ENCODE results near the gene TRIM31. TPM values are rescaled to one million over a fixed set of nuclear protein-coding genes. Genes with fewer than 3 reads are reported as not detected.

TRIM31 gene
- total and polyA plus RNA-seq, 9 donors, result not detected

DNA sequence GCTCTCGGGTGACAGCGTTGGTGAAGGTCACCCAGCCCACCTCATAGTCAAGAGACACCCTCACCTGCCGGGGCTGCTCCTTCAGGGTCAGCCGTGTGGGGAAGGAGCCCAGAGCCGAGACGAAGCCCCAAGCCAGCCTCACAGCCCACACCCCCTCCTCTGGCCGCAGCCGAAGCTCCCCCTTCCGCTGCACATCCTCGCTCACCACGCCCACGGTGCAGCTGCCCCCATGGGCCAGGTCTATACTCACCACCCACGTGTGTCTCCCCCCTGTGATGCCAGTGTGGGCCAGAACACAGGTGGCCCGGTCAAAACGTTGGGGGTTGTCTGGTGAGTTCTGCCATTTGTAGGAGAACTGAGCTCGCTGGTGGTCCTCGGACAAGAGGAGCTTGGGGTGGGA lies 41.2 kb upstream of the TRIM31 start:
- no peak overlapping the region for H3K27ac ChIP-seq
- no peak for DNase-seq
- no peaks in the 10 kb centered on the region for H3K36me3 ChIP-seq
- intact Hi-C loops (cut with DNase I), result no loop called here
- TF ChIP-seq, protein P1, sequence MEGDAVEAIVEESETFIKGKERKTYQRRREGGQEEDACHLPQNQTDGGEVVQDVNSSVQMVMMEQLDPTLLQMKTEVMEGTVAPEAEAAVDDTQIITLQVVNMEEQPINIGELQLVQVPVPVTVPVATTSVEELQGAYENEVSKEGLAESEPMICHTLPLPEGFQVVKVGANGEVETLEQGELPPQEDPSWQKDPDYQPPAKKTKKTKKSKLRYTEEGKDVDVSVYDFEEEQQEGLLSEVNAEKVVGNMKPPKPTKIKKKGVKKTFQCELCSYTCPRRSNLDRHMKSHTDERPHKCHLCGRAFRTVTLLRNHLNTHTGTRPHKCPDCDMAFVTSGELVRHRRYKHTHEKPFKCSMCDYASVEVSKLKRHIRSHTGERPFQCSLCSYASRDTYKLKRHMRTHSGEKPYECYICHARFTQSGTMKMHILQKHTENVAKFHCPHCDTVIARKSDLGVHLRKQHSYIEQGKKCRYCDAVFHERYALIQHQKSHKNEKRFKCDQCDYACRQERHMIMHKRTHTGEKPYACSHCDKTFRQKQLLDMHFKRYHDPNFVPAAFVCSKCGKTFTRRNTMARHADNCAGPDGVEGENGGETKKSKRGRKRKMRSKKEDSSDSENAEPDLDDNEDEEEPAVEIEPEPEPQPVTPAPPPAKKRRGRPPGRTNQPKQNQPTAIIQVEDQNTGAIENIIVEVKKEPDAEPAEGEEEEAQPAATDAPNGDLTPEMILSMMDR (IDR thresholded peaks at IDR 0.05), result no peak
- no peak for TF ChIP-seq POLR2A (IDR thresholded peaks at IDR 0.05)
- TF ChIP-seq EP300 (IDR thresholded peaks at IDR 0.05), result no peak
- H3K9me3 ChIP-seq, result no peaks in the 10 kb centered on the region
- H3K4me3 ChIP-seq, result no peak overlapping the region
- WGBS, 3 donors, result 61 to 81% (median 72%) methylated on average over 17 of the region's 17 CpGs
- H3K27me3 ChIP-seq, result no peaks in the 10 kb centered on the region
- H3K4me1 ChIP-seq (ENCODE audit: insufficient read depth), result no peaks in the 10 kb centered on the region

DNA sequence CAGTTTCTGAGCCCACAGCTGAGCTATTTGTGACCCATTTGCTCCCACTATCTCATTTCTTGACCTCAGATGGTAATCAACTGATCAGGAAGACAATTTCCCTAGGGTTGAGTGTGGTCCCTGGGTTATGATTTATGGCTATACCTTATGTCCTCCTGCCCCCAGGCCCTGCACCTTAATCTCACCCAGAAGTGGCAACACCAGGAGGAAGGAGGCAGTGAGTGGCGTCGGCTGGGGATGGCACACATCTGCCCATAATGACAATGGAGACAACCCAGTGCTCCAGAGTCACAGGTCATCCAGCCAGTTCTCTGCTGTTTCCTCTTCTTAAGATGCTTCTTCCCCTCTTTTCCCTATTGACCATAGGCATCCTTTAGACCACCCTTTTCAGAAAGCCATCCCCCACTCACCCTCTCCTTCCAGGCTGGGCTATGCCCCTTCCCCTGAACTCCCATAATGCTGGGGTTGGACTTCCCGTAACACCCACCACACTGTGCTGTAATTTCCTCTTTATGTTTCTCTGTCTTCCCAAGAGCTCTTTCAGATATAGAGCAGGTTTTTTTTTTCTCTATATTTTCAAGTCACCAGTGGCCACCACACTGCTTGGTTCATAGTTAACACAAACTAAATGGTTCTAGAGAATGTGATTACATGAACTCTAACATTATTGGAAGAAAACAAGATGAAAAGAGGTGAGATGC lies 40.2 kb upstream of the TRIM31 start:
- no peak overlapping the region for H3K4me3 ChIP-seq
- no peak overlapping the region for H3K27ac ChIP-seq
- no peaks in the 10 kb centered on the region for H3K4me1 ChIP-seq (ENCODE audit: insufficient read depth)
- DNase-seq, result no peak
- intact Hi-C loops (cut with DNase I), result no loop called here
- no peaks in the 10 kb centered on the region for H3K27me3 ChIP-seq
- H3K9me3 ChIP-seq, result no peaks in the 10 kb centered on the region
- H3K36me3 ChIP-seq, result no peaks in the 10 kb centered on the region
- 76 to 88% (median 86%) methylated on average over 3 of the region's 3 CpGs for WGBS, 3 donors
- TF ChIP-seq, protein P1 (IDR thresholded peaks at IDR 0.05), result no peak
- TF ChIP-seq EP300 (IDR thresholded peaks at IDR 0.05) (no peak), POLR2A (IDR thresholded peaks at IDR 0.05) (no peak)

DNA sequence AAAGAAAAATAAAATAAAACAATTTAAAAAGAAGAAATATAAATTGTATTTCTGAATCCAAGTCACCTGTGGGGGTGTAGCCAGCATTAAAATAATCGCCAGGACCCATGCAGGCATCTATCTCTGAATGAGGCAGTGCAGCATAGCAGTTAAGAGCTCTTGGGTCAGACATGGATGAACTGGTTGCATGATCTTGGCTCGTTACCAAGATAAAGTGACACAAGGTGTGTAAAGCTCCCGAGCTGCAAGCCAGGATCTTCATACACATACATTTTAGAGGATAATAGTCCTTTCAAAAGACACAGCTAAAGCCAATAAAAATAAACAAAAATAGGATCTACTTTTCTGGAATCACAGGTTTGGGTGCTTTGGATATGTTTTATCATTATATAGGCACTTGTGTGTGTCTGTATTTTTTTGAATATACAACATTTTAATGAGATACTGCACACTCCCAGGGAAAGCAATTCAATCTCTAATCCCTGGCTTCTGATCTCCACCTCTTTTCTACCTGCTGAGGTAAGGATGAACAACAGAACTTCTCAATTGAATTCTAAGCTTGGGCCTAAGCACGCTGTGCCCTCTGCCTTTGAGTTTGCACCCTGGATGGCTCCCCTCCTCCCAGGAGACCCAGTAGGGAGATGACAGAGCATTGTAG lies 39.3 kb upstream of the TRIM31 start:
- Histone ChIP-seq H3K4me3 (no peak overlapping the region), H3K4me1 (ENCODE audit: insufficient read depth) (no peaks in the 10 kb centered on the region), H3K36me3 (no peaks in the 10 kb centered on the region), H3K27ac (no peak overlapping the region), H3K27me3 (no peaks in the 10 kb centered on the region), H3K9me3 (no peaks in the 10 kb centered on the region)
- WGBS, 3 donors, result 55 to 65% (median 56%) methylated on average over 4 of the region's 4 CpGs
- TF ChIP-seq EP300 (IDR thresholded peaks at IDR 0.05) (no peak), POLR2A (IDR thresholded peaks at IDR 0.05) (no peak)
- TF ChIP-seq, protein P1 (IDR thresholded peaks at IDR 0.05), result no peak
- intact Hi-C loops (cut with DNase I), result no loop called here
- DNase-seq, result no peak

DNA sequence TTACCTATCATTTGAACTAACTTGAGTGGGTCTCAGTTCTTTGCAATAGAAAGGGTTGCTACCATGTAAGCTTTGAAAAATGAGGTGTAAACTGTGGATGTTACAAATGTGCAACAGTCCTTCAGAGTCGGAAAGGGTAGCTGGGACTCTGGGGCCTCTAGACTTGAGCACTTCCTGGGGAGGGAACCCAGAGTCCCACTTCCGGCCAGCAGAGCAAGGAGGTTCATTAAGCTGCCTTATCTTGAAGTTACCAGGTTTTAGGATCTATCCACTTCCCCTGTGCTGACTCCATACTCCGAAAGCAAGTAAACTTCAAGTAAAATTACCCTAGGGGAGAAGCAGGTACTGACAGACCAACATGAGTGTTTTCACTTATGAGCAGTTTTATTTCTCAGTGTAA lies 38.7 kb upstream of the TRIM31 start:
- no peak overlapping the region for H3K27ac ChIP-seq
- DNase-seq, result no peak
- no peaks in the 10 kb centered on the region for H3K36me3 ChIP-seq
- intact Hi-C loops (cut with DNase I), result no loop called here
- TF ChIP-seq POLR2A (IDR thresholded peaks at IDR 0.05), result no peak
- no peaks in the 10 kb centered on the region for H3K27me3 ChIP-seq
- no peak overlapping the region for H3K4me3 ChIP-seq
- no peaks in the 10 kb centered on the region for H3K4me1 ChIP-seq (ENCODE audit: insufficient read depth)
- H3K9me3 ChIP-seq, result no peaks in the 10 kb centered on the region
- WGBS, 3 donors, result 55 to 62% (median 58%) methylated on average over 3 of the region's 3 CpGs
